SK-N-SH (cell line): Measurements from ENCODE around the gene FBXO10.

ENCODE experiments used
- EP300 ChIP-seq, 2 experiments: IDR thresholded peaks; 2 replicates each; pipeline versions ENCODE4 v1.4.0 to v1.6.1; 2012; ENCODE audit warnings: borderline replicate concordance in 1 of 2, low read depth in 1 of 2, low read length in 1 of 2
- EZH2phosphoT487 ChIP-seq: fragments of 200-600 bp; sonication (generic); IDR thresholded peaks from 2 replicates; pipeline ENCODE4 v1.6.1; 2017; ENCODE audit warnings: low read depth, mixed run types, mild to moderate bottlenecking, antibody characterized with exemption, moderate library complexity, borderline replicate concordance
- FOSL2 ChIP-seq: IDR thresholded peaks from 2 replicates; pipeline ENCODE4 v1.4.0; 2012; ENCODE audit warnings: low read depth, mild to moderate bottlenecking, moderate library complexity, borderline replicate concordance
- GABPA ChIP-seq: IDR thresholded peaks from 2 replicates; pipeline ENCODE4 v1.4.0; 2012; ENCODE audit warnings: low read depth, mild to moderate bottlenecking
- JUND ChIP-seq: IDR thresholded peaks from 2 replicates; pipeline ENCODE4 v1.4.0; 2012
- NFIC ChIP-seq: IDR thresholded peaks from 2 replicates; pipeline ENCODE4 v1.4.0; 2012; ENCODE audit warnings: borderline replicate concordance
- POLR2AphosphoS5 ChIP-seq: IDR thresholded peaks from 2 replicates; pipeline ENCODE4 v1.6.1; 2012; ENCODE audit warnings: low read depth, low read length
- RAD21 ChIP-seq: IDR thresholded peaks from 2 replicates; pipeline ENCODE4 v1.6.1; 2012; ENCODE audit warnings: mild to moderate bottlenecking, low read length
- SIN3A ChIP-seq: IDR thresholded peaks from 2 replicates; pipeline ENCODE4 v1.6.1; 2012; ENCODE audit warnings: low read depth, mild to moderate bottlenecking, low read length, moderate library complexity, borderline replicate concordance
- TAF1 ChIP-seq: IDR thresholded peaks from 2 replicates; pipeline ENCODE4 v1.6.1; 2012; ENCODE audit warnings: low read depth, mild to moderate bottlenecking, low read length, moderate library complexity, borderline replicate concordance
- TF ChIP-seq, protein P1 (sequence below): fragments of 200-600 bp; sonication (generic); IDR thresholded peaks from 2 replicates; pipeline ENCODE4 v1.6.1; 2017; ENCODE audit warnings: antibody characterized with exemption, mild to moderate bottlenecking, moderate library complexity
- TF ChIP-seq, protein P2 (sequence below): IDR thresholded peaks from 2 replicates; pipeline ENCODE4 v1.4.0; 2012; ENCODE audit warnings: low read depth
- TF ChIP-seq, protein P3 (sequence below): fragments of 150-350 bp; IDR thresholded peaks from 2 replicates; pipeline ENCODE4 v1.6.1; 2017; ENCODE audit warnings: antibody characterized with exemption, low read length, low read depth, borderline replicate concordance
- TF ChIP-seq, protein P4 (sequence below): IDR thresholded peaks from 2 replicates; pipeline ENCODE4 v1.6.1; 2012; ENCODE audit warnings: mild to moderate bottlenecking, low read depth, low read length, moderate library complexity

DNA sequence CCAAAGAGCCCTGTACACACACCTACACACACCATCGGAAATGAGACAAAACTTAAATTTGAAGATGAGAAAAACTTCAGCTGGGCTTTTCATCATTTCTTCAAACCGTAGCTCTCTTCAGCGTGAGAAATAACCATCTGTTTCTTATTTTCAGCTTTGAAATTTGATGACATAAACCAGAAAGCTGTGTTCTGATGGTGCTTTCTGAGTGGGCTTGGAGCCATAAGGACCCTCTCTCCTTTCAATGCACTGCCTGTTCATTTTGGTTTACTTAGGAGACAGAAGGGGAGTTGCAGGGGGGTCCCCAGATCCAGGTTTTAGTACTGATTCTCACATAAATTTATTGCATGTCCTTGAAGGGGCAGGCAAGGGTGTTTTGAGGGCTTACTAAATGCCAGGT, 9.5 kb downstream of the FBXO10 start:
- TF ChIP-seq, protein P1, sequence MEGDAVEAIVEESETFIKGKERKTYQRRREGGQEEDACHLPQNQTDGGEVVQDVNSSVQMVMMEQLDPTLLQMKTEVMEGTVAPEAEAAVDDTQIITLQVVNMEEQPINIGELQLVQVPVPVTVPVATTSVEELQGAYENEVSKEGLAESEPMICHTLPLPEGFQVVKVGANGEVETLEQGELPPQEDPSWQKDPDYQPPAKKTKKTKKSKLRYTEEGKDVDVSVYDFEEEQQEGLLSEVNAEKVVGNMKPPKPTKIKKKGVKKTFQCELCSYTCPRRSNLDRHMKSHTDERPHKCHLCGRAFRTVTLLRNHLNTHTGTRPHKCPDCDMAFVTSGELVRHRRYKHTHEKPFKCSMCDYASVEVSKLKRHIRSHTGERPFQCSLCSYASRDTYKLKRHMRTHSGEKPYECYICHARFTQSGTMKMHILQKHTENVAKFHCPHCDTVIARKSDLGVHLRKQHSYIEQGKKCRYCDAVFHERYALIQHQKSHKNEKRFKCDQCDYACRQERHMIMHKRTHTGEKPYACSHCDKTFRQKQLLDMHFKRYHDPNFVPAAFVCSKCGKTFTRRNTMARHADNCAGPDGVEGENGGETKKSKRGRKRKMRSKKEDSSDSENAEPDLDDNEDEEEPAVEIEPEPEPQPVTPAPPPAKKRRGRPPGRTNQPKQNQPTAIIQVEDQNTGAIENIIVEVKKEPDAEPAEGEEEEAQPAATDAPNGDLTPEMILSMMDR = no peak
- TF ChIP-seq RAD21 = no peak
- TF ChIP-seq TAF1 = no peak
- no peak for TF ChIP-seq JUND
- TF ChIP-seq, protein P2, sequence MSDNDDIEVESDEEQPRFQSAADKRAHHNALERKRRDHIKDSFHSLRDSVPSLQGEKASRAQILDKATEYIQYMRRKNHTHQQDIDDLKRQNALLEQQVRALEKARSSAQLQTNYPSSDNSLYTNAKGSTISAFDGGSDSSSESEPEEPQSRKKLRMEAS = no peak
- no peak for TF ChIP-seq SIN3A
- TF ChIP-seq, protein P3, sequence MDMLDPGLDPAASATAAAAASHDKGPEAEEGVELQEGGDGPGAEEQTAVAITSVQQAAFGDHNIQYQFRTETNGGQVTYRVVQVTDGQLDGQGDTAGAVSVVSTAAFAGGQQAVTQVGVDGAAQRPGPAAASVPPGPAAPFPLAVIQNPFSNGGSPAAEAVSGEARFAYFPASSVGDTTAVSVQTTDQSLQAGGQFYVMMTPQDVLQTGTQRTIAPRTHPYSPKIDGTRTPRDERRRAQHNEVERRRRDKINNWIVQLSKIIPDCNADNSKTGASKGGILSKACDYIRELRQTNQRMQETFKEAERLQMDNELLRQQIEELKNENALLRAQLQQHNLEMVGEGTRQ = no peak
- TF ChIP-seq GABPA = no peak
- no peak for TF ChIP-seq NFIC
- TF ChIP-seq POLR2AphosphoS5 = no peak
- TF ChIP-seq EZH2phosphoT487 = no peak
- no peak for TF ChIP-seq EP300 (IDR thresholded peaks at IDR 0.05; ENCODE audit: borderline replicate concordance in 1 of 2, low read depth in 1 of 2, low read length in 1 of 2)
- no peak for TF ChIP-seq FOSL2
- TF ChIP-seq, protein P4, sequence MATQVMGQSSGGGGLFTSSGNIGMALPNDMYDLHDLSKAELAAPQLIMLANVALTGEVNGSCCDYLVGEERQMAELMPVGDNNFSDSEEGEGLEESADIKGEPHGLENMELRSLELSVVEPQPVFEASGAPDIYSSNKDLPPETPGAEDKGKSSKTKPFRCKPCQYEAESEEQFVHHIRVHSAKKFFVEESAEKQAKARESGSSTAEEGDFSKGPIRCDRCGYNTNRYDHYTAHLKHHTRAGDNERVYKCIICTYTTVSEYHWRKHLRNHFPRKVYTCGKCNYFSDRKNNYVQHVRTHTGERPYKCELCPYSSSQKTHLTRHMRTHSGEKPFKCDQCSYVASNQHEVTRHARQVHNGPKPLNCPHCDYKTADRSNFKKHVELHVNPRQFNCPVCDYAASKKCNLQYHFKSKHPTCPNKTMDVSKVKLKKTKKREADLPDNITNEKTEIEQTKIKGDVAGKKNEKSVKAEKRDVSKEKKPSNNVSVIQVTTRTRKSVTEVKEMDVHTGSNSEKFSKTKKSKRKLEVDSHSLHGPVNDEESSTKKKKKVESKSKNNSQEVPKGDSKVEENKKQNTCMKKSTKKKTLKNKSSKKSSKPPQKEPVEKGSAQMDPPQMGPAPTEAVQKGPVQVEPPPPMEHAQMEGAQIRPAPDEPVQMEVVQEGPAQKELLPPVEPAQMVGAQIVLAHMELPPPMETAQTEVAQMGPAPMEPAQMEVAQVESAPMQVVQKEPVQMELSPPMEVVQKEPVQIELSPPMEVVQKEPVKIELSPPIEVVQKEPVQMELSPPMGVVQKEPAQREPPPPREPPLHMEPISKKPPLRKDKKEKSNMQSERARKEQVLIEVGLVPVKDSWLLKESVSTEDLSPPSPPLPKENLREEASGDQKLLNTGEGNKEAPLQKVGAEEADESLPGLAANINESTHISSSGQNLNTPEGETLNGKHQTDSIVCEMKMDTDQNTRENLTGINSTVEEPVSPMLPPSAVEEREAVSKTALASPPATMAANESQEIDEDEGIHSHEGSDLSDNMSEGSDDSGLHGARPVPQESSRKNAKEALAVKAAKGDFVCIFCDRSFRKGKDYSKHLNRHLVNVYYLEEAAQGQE = no peak
